HepG2 (cell line): ENCODE measurements around the gene KRTAP10-2. TPM values are rescaled to one million over a fixed set of nuclear protein-coding genes. Genes with fewer than 3 reads are reported as not detected.

Source experiments
- CHD4 ChIP-seq: fragments of 200-600 bp; sonication (generic); IDR thresholded peaks from 2 replicates; pipeline ENCODE4 v1.7.0; 2017; ENCODE audit warnings: mild to moderate bottlenecking, low read length, borderline replicate concordance
- KLF16 ChIP-seq, 2 experiments: sonication (generic) in 1 of 2; formaldehyde crosslinking in 1 of 2; IDR thresholded peaks; 2 replicates each; pipeline versions ENCODE4 v1.6.1 to v1.8.0; 2016 to 2023; ENCODE audit warnings: missing genetic modification reagents in 2 of 2, missing compliant biosample characterization in 1 of 2
- PCBP1 ChIP-seq: fragments of 200-400 bp; formaldehyde crosslinking; IDR thresholded peaks from 2 replicates; pipeline ENCODE4 v1.6.1; 2017; ENCODE audit warnings: mild to moderate bottlenecking, low read depth, low read length, borderline replicate concordance
- POLR2G ChIP-seq: fragments of 200-400 bp; formaldehyde crosslinking; IDR thresholded peaks from 2 replicates; pipeline ENCODE4 v1.6.1; 2018; ENCODE audit warnings: mild to moderate bottlenecking, low read depth, low read length, moderate library complexity
- ZNF431 ChIP-seq: sonication (generic); formaldehyde crosslinking; IDR thresholded peaks from 2 replicates; pipeline ENCODE4 v1.9.0; 2022; ENCODE audit warnings: missing genetic modification reagents, low read depth, mild to moderate bottlenecking, borderline replicate concordance
- ZNF616 ChIP-seq: sonication (generic); formaldehyde crosslinking; IDR thresholded peaks from 2 replicates; pipeline ENCODE4 v1.5.0; 2020; ENCODE audit warnings: low read depth, mild to moderate bottlenecking, missing genetic modification reagents
- ZNF75D ChIP-seq: sonication (generic); formaldehyde crosslinking; IDR thresholded peaks from 2 replicates; pipeline ENCODE4 v1.8.1; 2023; ENCODE audit warnings: missing genetic modification reagents, mild to moderate bottlenecking, borderline replicate concordance
- ZNF850 ChIP-seq: sonication (generic); formaldehyde crosslinking; conservative IDR thresholded peaks from 2 replicates; pipeline ENCODE4 v1.9.0; 2021; ENCODE audit warnings: mild to moderate bottlenecking, missing genetic modification reagents
- ZSCAN21 ChIP-seq: sonication (generic); formaldehyde crosslinking; IDR thresholded peaks from 2 replicates; pipeline ENCODE4 v1.8.0; 2022; ENCODE audit warnings: mild to moderate bottlenecking, missing genetic modification reagents, moderate library complexity, borderline replicate concordance
- polyA plus RNA-seq, 8 experiments: library from polyadenylated mRNA; depleted of rRNA in 3 of 8; stranded (reverse) in 7 of 8; unstranded in 1 of 8; fragments of >200 nt; fragmentation: Illumina TruSeq in 4 of 8; extraction: Trizol in 4 of 8; gene quantifications; 2 replicates each; pipeline versions ENCODE4 v1.2.1 to v1.2.3, GENCODE V29; 2011 to 2016; ENCODE audit warnings: low read depth in 4 of 8, missing spikeins in 1 of 8, mixed read lengths in 1 of 8; ENCODE audit not compliant: insufficient read depth in 1 of 8
- total RNA-seq, 5 experiments: library from RNA; depleted of rRNA; stranded (reverse); fragments of >200 nt; fragmentation: Illumina TruSeq; extraction: Trizol; gene quantifications; 2 replicates each; pipeline ENCODE4 v1.2.3, GENCODE V29; 2016; ENCODE audit warnings: low read depth in 1 of 5
- TF ChIP-seq, protein P1 (sequence below): IDR thresholded peaks from 2 replicates; pipeline ENCODE4 v1.6.1; 2016; ENCODE audit warnings: missing genetic modification reagents, missing compliant biosample characterization
- TF ChIP-seq, protein P2 (sequence below): IDR thresholded peaks from 2 replicates; pipeline ENCODE4 v1.6.1; 2016; ENCODE audit warnings: low read depth, control low read depth
- TF ChIP-seq, protein P3 (sequence below): sonication (generic); formaldehyde crosslinking; IDR thresholded peaks from 2 replicates; pipeline ENCODE4 v1.9.0; 2021; ENCODE audit warnings: mild to moderate bottlenecking, missing genetic modification reagents
- TF ChIP-seq, protein P4 (sequence below): sonication (generic); formaldehyde crosslinking; conservative IDR thresholded peaks from 2 replicates; pipeline ENCODE4 v1.4.0; 2020; ENCODE audit warnings: missing genetic modification reagents
- TF ChIP-seq, protein P5 (sequence below): sonication (generic); formaldehyde crosslinking; IDR thresholded peaks from 2 replicates; pipeline ENCODE4 v1.4.0; 2020; ENCODE audit warnings: mild to moderate bottlenecking, low read depth, missing genetic modification reagents

KRTAP10-2 gene
- total and polyA plus RNA-seq, 2 of the 13 experiments (the other 11 are each of a cell fraction or from before 2014, with no cell fraction given): not detected

DNA sequence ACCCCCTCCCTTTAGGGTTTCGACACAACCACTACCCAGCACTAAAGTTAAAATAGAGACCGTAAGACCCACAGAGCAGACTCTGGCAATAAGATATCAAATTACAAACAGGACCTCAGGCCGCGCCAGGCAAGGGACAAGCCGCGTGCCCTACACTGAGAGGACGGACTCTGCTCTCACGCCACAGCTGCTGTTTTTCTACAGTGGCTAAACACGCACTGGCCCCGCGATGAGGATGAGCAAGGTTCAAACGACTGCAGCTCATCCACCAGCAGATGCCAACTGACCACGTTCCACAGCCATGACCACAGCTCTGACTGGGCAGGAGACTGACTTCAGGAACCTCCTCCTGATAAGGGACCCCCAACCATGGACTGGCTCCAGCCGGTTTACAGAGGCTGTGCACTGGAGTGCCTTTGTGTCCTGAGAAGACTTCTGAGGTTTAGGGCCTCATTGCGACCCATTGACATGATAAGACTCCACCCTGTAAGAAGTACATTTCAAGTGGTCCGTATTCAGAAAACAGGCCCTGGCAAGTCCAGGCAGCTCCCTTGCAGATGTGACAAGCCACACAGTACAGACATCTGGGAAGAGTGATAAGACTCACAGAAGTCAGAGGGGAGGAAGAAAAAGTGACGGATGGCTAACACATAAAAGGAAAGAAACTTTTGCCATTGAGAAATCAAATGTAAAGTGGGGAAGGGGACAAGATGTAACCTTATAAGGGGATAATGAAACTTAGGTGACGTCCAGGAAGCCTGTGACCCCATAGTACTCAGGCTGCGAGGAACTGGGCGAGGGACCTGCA, 42.5 kb upstream of the KRTAP10-2 start (continued):
- TF ChIP-seq, protein P1, sequence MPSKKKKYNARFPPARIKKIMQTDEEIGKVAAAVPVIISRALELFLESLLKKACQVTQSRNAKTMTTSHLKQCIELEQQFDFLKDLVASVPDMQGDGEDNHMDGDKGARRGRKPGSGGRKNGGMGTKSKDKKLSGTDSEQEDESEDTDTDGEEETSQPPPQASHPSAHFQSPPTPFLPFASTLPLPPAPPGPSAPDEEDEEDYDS (CRISPR knock-in tag): peak; percentile 55; the same call in 1 of the 2 replicates
- TF ChIP-seq, protein P2, sequence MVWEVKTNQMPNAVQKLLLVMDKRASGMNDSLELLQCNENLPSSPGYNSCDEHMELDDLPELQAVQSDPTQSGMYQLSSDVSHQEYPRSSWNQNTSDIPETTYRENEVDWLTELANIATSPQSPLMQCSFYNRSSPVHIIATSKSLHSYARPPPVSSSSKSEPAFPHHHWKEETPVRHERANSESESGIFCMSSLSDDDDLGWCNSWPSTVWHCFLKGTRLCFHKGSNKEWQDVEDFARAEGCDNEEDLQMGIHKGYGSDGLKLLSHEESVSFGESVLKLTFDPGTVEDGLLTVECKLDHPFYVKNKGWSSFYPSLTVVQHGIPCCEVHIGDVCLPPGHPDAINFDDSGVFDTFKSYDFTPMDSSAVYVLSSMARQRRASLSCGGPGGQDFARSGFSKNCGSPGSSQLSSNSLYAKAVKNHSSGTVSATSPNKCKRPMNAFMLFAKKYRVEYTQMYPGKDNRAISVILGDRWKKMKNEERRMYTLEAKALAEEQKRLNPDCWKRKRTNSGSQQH (CRISPR knock-in tag): 0 out of 2 replicates have a peak, but pooled peaks have one; percentile 59
- TF ChIP-seq POLR2G (no peak), ZNF850 (CRISPR knock-in tag) (no peak), ZSCAN21 (CRISPR knock-in tag) (peak; percentile 71), ZNF616 (0 out of 2 replicates have a peak, but pooled peaks have one; percentile 40), ZNF75D (CRISPR knock-in tag) (no peak), KLF16 (CRISPR knock-in tag; IDR thresholded peaks at IDR 0.05) (peak in 1 of 2 experiments; percentile 76; a peak in 1 of 4 replicates), PCBP1 (no peak), CHD4 (peak; percentile 25; the same call in 1 of the 2 replicates), ZNF431 (CRISPR knock-in tag) (0 out of 2 replicates have a peak, but pooled peaks have one; percentile 61)
- TF ChIP-seq, protein P3, sequence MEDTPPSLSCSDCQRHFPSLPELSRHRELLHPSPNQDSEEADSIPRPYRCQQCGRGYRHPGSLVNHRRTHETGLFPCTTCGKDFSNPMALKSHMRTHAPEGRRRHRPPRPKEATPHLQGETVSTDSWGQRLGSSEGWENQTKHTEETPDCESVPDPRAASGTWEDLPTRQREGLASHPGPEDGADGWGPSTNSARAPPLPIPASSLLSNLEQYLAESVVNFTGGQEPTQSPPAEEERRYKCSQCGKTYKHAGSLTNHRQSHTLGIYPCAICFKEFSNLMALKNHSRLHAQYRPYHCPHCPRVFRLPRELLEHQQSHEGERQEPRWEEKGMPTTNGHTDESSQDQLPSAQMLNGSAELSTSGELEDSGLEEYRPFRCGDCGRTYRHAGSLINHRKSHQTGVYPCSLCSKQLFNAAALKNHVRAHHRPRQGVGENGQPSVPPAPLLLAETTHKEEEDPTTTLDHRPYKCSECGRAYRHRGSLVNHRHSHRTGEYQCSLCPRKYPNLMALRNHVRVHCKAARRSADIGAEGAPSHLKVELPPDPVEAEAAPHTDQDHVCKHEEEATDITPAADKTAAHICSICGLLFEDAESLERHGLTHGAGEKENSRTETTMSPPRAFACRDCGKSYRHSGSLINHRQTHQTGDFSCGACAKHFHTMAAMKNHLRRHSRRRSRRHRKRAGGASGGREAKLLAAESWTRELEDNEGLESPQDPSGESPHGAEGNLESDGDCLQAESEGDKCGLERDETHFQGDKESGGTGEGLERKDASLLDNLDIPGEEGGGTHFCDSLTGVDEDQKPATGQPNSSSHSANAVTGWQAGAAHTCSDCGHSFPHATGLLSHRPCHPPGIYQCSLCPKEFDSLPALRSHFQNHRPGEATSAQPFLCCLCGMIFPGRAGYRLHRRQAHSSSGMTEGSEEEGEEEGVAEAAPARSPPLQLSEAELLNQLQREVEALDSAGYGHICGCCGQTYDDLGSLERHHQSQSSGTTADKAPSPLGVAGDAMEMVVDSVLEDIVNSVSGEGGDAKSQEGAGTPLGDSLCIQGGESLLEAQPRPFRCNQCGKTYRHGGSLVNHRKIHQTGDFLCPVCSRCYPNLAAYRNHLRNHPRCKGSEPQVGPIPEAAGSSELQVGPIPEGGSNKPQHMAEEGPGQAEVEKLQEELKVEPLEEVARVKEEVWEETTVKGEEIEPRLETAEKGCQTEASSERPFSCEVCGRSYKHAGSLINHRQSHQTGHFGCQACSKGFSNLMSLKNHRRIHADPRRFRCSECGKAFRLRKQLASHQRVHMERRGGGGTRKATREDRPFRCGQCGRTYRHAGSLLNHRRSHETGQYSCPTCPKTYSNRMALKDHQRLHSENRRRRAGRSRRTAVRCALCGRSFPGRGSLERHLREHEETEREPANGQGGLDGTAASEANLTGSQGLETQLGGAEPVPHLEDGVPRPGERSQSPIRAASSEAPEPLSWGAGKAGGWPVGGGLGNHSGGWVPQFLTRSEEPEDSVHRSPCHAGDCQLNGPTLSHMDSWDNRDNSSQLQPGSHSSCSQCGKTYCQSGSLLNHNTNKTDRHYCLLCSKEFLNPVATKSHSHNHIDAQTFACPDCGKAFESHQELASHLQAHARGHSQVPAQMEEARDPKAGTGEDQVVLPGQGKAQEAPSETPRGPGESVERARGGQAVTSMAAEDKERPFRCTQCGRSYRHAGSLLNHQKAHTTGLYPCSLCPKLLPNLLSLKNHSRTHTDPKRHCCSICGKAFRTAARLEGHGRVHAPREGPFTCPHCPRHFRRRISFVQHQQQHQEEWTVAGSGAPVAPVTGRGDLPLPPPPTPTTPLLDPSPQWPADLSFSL (CRISPR knock-in tag): peak; percentile 64; the same call in 1 of the 2 replicates
- TF ChIP-seq, protein P4, sequence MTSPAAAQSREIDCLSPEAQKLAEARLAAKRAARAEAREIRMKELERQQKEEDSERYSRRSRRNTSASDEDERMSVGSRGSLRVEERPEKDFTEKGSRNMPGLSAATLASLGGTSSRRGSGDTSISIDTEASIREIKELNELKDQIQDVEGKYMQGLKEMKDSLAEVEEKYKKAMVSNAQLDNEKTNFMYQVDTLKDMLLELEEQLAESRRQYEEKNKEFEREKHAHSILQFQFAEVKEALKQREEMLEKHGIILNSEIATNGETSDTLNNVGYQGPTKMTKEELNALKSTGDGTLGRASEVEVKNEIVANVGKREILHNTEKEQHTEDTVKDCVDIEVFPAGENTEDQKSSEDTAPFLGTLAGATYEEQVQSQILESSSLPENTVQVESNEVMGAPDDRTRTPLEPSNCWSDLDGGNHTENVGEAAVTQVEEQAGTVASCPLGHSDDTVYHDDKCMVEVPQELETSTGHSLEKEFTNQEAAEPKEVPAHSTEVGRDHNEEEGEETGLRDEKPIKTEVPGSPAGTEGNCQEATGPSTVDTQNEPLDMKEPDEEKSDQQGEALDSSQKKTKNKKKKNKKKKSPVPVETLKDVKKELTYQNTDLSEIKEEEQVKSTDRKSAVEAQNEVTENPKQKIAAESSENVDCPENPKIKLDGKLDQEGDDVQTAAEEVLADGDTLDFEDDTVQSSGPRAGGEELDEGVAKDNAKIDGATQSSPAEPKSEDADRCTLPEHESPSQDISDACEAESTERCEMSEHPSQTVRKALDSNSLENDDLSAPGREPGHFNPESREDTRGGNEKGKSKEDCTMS: no peak
- TF ChIP-seq, protein P5, sequence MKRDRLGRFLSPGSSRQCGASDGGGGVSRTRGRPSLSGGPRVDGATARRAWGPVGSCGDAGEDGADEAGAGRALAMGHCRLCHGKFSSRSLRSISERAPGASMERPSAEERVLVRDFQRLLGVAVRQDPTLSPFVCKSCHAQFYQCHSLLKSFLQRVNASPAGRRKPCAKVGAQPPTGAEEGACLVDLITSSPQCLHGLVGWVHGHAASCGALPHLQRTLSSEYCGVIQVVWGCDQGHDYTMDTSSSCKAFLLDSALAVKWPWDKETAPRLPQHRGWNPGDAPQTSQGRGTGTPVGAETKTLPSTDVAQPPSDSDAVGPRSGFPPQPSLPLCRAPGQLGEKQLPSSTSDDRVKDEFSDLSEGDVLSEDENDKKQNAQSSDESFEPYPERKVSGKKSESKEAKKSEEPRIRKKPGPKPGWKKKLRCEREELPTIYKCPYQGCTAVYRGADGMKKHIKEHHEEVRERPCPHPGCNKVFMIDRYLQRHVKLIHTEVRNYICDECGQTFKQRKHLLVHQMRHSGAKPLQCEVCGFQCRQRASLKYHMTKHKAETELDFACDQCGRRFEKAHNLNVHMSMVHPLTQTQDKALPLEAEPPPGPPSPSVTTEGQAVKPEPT (CRISPR knock-in tag): peak; percentile 88
